ENCODE data around the gene SPRYD3.

Gene SPRYD3

GRCh38 chr12:53074283-53074998 is 4.7 kb downstream of the SPRYD3 start:
- no peak for DNase-seq (ENCODE audit: low read depth)
- no peak overlapping the region for H3K4me3 ChIP-seq (ENCODE audit: low read depth, low read length)
- TF ChIP-seq CTCF (IDR thresholded peaks at IDR 0.05; ENCODE audit: low read depth, low read length, missing control alignments): no peak

GRCh38 chr12:53073881-53074280 is 5.3 kb downstream of the SPRYD3 start:
- H3K4me3 ChIP-seq (ENCODE audit: low read depth, low read length): no peak overlapping the region

GRCh38 chr12:53071591-53072551 is 7.3 kb downstream of the SPRYD3 start:
- no peak for DNase-seq (ENCODE audit: low read depth)
- no peak overlapping the region for H3K4me3 ChIP-seq (ENCODE audit: low read depth, low read length)
- no peak for TF ChIP-seq CTCF (IDR thresholded peaks at IDR 0.05; ENCODE audit: low read depth, low read length, missing control alignments)

More at GRCh38 chr12:53073881-53074280, 5.3 kb downstream of the SPRYD3 start:
- TF ChIP-seq CTCF (IDR thresholded peaks at IDR 0.05; ENCODE audit: low read depth, low read length, missing control alignments): no peak
- no peak for DNase-seq (ENCODE audit: low read depth)

- TF ChIP-seq CTCF (IDR thresholded peaks at IDR 0.05; ENCODE audit: low read depth, low read length, missing control alignments): no peak
- no peak for DNase-seq (ENCODE audit: low read depth)
- no peak overlapping the region for H3K4me3 ChIP-seq (ENCODE audit: low read depth, low read length)
Observed at GRCh38 chr12:53070877-53071492, 8.2 kb downstream of the SPRYD3 start.

GRCh38 chr12:53069621-53070410 is 9.4 kb downstream of the SPRYD3 start:
- DNase-seq (ENCODE audit: low read depth): no peak
- H3K4me3 ChIP-seq (ENCODE audit: low read depth, low read length): no peak overlapping the region
- no peak for TF ChIP-seq CTCF (IDR thresholded peaks at IDR 0.05; ENCODE audit: low read depth, low read length, missing control alignments)
